B cell (primary cell): ENCODE data around the gene POU6F1.

ENCODE experiments used
- CTCF ChIP-seq: fragments of 200-600 bp; IDR thresholded peaks from one replicate; pipeline ENCODE4 v1.8.0; 2022; ENCODE audit warnings: antibody characterized with exemption, mild to moderate bottlenecking
- EZH2 ChIP-seq: IDR thresholded peaks from 2 replicates; pipeline ENCODE4 v1.6.1; 2012; ENCODE audit warnings: borderline replicate concordance, low read depth, mild to moderate bottlenecking, moderate library complexity, low read length; ENCODE audit not compliant: insufficient read depth, poor library complexity, severe bottlenecking

GRCh38 chr12:51147309-51147708 lies 70.6 kb downstream of the POU6F1 start:
- TF ChIP-seq CTCF (no peak), EZH2 (no peak)
